Testis (tissue), 2 donors: Measurements from ENCODE around the gene ERBB2.

ENCODE experiments used
- CTCF ChIP-seq, 3 experiments: fragments of 450-650 bp in 2 of 3; fragments of 200-600 bp in 1 of 3; sonication (generic) in 1 of 3; IDR thresholded peaks; one replicate each; pipeline ENCODE4 v1.5.1; 2016 to 2019; ENCODE audit warnings: antibody characterized with exemption in 3 of 3, mild to moderate bottlenecking in 2 of 3, moderate library complexity in 1 of 3
- POLR2A ChIP-seq: fragments of 450-650 bp; IDR thresholded peaks from one replicate; pipeline ENCODE4 v1.6.1; 2017; ENCODE audit warnings: antibody characterized with exemption, mild to moderate bottlenecking, moderate library complexity

- TF ChIP-seq POLR2A: no peak
- peak in 1 of 3 experiments; percentile 6 for TF ChIP-seq CTCF (IDR thresholded peaks at IDR 0.05)
Measured at GRCh38 chr17:39665642-39666224, 34.1 kb upstream of the ERBB2 start.
